Activated effector memory CD4-positive, alpha-beta T cell treated with Interleukin-2 at 50 U/mL for 16 hours (primary cell): Measurements from ENCODE around the gene RNF25.

Experiments used
- DNase-seq: peaks from one replicate; pipeline ENCODE4 v3.0.0-alpha.2; 2020

Gene RNF25

GRCh38 chr2:218671097-218671653 lies 627 bp downstream of the RNF25 start:
- DNase-seq: no peak

GRCh38 chr2:218664653-218665052 lies 7.1 kb downstream of the RNF25 start:
- no peak for DNase-seq

- no peak for DNase-seq
These were observed 7.9 kb downstream of the RNF25 start for GRCh38 chr2:218663901-218664300.

- no peak for DNase-seq
These were observed 9.0 kb downstream of the RNF25 start for GRCh38 chr2:218662827-218663226.

- DNase-seq: no peak
These were observed 9.4 kb downstream of the RNF25 start for GRCh38 chr2:218662377-218662776.

GRCh38 chr2:218659988-218660358 lies 11.8 kb downstream of the RNF25 start:
- no peak for DNase-seq

GRCh38 chr2:218659258-218659987 lies 12.4 kb downstream of the RNF25 start, which contains the start of the genes BCS1L and ZNF142:
Gene BCS1L, plus strand, starts transcription at chr2:218659683. Its CDS starts 1,305 bp downstream, at chr2:218660988.
Gene ZNF142, minus strand, starts transcription at chr2:218659623. Its CDS starts 3,194 bp downstream, at chr2:218656429.
- DNase-seq: peak; percentile 91

- peak; percentile 22 for DNase-seq
These were observed 13.0 kb downstream of the RNF25 start for GRCh38 chr2:218658671-218659257.

- no peak for DNase-seq
These were observed 16.1 kb downstream of the RNF25 start for GRCh38 chr2:218655751-218656150.

- no peak for DNase-seq
These were observed 23.1 kb downstream of the RNF25 start for GRCh38 chr2:218648787-218649100.

GRCh38 chr2:218648088-218648786 lies 23.6 kb downstream of the RNF25 start:
- peak; percentile 24 for DNase-seq

- DNase-seq: no peak
These were observed 26.7 kb downstream of the RNF25 start for GRCh38 chr2:218645126-218645525.

GRCh38 chr2:218644721-218645120 lies 27.1 kb downstream of the RNF25 start:
- no peak for DNase-seq

- no peak for DNase-seq
These were observed 28.0 kb downstream of the RNF25 start for GRCh38 chr2:218643751-218644310.

GRCh38 chr2:218642786-218643185 lies 29.0 kb downstream of the RNF25 start:
- DNase-seq: no peak

- no peak for DNase-seq
These were observed 29.6 kb downstream of the RNF25 start for GRCh38 chr2:218642121-218642656.

GRCh38 chr2:218638372-218638771 lies 33.4 kb downstream of the RNF25 start:
- DNase-seq: no peak

GRCh38 chr2:218635719-218636118 lies 36.1 kb downstream of the RNF25 start:
- DNase-seq: no peak

GRCh38 chr2:218631837-218632236 lies 40.0 kb downstream of the RNF25 start:
- DNase-seq: no peak

- no peak for DNase-seq
These were observed 43.9 kb downstream of the RNF25 start for GRCh38 chr2:218627939-218628338.

GRCh38 chr2:218626369-218626768 lies 45.4 kb downstream of the RNF25 start:
- DNase-seq: no peak

- no peak for DNase-seq
These were observed 48.5 kb downstream of the RNF25 start for GRCh38 chr2:218623366-218623705.
